ENCODE measurements around the gene PARP8. TPM values are rescaled to one million over a fixed set of nuclear protein-coding genes. Genes with fewer than 3 reads are reported as not detected.

Gene PARP8
- total RNA-seq, 4 donors from 2014 or later, result 3.6 to 26.0 (median 6.1) TPM

- Histone ChIP-seq H3K36me3 (no peaks in the 10 kb centered on the region), H3K4me1 (no peaks in the 10 kb centered on the region), H3K9me3 (no peaks in the 10 kb centered on the region), H3K27me3 (no peaks in the 10 kb centered on the region), H3K4me3 (no peak overlapping the region), H3K27ac (no peak overlapping the region)
- no peak for TF ChIP-seq POLR2A (IDR thresholded peaks at IDR 0.05)
- TF ChIP-seq EP300 (IDR thresholded peaks at IDR 0.05; ENCODE audit: low read depth), result no peak
- TF ChIP-seq POLR2AphosphoS5 (IDR thresholded peaks at IDR 0.05), result no peak
- no peak for TF ChIP-seq CTCF (IDR thresholded peaks at IDR 0.05)
- WGBS, 2 donors (ENCODE audit: low coverage in 1 of 2), result 83 to 85% methylated on average over 6 of the region's 6 CpGs
- in situ Hi-C loops (cut with MboI; ENCODE audit: low pct_ligation_motif_present in 1 of 4, low pct_unique_long_range_greater_than_20kb in 1 of 4, low sequenced_read_pairs in 3 of 4) (no loop called here), intact Hi-C loops (cut with DNase I; ENCODE audit: low total_unique reads) (no loop called here)
- no peak for DNase-seq
Observed at GRCh38 chr5:50814556-50814955, 148.1 kb downstream of the PARP8 start.

DNA sequence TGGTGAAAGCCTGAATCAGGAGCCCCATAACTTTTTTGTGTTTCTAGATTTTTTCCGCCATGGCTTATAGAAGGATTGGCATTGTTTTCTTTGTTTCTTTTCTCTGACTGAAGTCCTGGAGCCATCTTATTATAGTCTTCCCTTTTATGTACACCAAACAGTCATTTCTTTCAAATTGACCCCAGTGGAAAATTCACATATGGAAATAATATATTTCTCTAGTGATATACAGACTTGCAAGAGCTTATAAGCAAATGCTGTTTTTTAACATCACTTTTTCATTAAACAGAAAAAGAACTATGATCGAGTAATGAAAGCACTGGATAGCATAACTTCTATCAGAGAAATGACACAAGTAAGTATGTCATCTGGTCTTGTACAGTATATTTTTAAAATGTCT, 155.6 kb downstream of the PARP8 start:
- no peaks in the 10 kb centered on the region for H3K36me3 ChIP-seq
- H3K9me3 ChIP-seq, result no peaks in the 10 kb centered on the region
- DNase-seq, result no peak
- in situ Hi-C loops (cut with MboI; ENCODE audit: low pct_ligation_motif_present in 1 of 4, low pct_unique_long_range_greater_than_20kb in 1 of 4, low sequenced_read_pairs in 3 of 4) (no loop called here), intact Hi-C loops (cut with DNase I; ENCODE audit: low total_unique reads) (no loop called here)
- H3K27ac ChIP-seq, result no peak overlapping the region
- TF ChIP-seq CTCF (IDR thresholded peaks at IDR 0.05), result no peak
- no peak for TF ChIP-seq POLR2AphosphoS5 (IDR thresholded peaks at IDR 0.05)
- TF ChIP-seq POLR2A (IDR thresholded peaks at IDR 0.05), result no peak
- TF ChIP-seq EP300 (IDR thresholded peaks at IDR 0.05; ENCODE audit: low read depth), result no peak
- WGBS, 2 donors (ENCODE audit: low coverage in 1 of 2), result 89 to 96% methylated on average over 2 of the region's 2 CpGs
- no peak overlapping the region for H3K4me3 ChIP-seq
- no peaks in the 10 kb centered on the region for H3K4me1 ChIP-seq
- H3K27me3 ChIP-seq, result no peaks in the 10 kb centered on the region

DNA sequence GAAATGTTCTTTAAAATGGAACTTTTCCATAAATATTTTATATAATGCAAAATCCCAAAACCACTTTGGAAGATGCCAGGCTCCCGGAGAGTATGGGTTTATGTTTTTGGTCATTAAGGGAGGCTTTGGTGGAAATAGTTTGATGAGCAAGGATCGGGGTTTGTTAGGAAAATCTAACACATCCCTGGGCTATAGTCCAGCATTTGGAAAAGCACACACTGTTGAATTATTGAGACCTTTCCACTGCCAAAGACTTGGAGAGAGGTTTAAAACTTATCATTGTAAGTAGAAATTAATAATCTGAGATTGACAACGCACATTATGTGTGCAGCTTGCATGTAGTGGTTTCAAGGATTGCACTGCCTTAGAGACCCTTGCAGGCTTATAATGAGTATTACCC, 156.3 kb downstream of the PARP8 start:
- no peaks in the 10 kb centered on the region for H3K36me3 ChIP-seq
- H3K4me3 ChIP-seq, result no peak overlapping the region
- no peak for TF ChIP-seq POLR2A (IDR thresholded peaks at IDR 0.05)
- TF ChIP-seq POLR2AphosphoS5 (IDR thresholded peaks at IDR 0.05), result no peak
- no peak for TF ChIP-seq EP300 (IDR thresholded peaks at IDR 0.05; ENCODE audit: low read depth)
- no peak for TF ChIP-seq CTCF (IDR thresholded peaks at IDR 0.05)
- 89 to 94% methylated on average over 2 to 3 of the region's 3 CpGs for WGBS, 2 donors (ENCODE audit: low coverage in 1 of 2)
- no peaks in the 10 kb centered on the region for H3K4me1 ChIP-seq
- intact Hi-C loops (cut with DNase I; ENCODE audit: low total_unique reads) (no loop called here), in situ Hi-C loops (cut with MboI; ENCODE audit: low pct_ligation_motif_present in 1 of 4, low pct_unique_long_range_greater_than_20kb in 1 of 4, low sequenced_read_pairs in 3 of 4) (no loop called here)
- no peak for DNase-seq
- no peak overlapping the region for H3K27ac ChIP-seq
- H3K27me3 ChIP-seq, result no peaks in the 10 kb centered on the region
- no peaks in the 10 kb centered on the region for H3K9me3 ChIP-seq

- H3K36me3 ChIP-seq, result peaks cover 0 to 4% (median 0%) of the 10 kb centered on the region in 4 donors
- H3K4me1 ChIP-seq, result no peaks in the 10 kb centered on the region
- in situ Hi-C loops (cut with MboI; ENCODE audit: low pct_ligation_motif_present in 1 of 4, low pct_unique_long_range_greater_than_20kb in 1 of 4, low sequenced_read_pairs in 3 of 4) (no loop called here), intact Hi-C loops (cut with DNase I; ENCODE audit: low total_unique reads) (no loop called here)
- H3K27me3 ChIP-seq, result no peaks in the 10 kb centered on the region
- 72 to 87% methylated on average over 6 of the region's 6 CpGs for WGBS, 2 donors (ENCODE audit: low coverage in 1 of 2)
- no peak for DNase-seq
- H3K4me3 ChIP-seq, result no peak overlapping the region
- H3K27ac ChIP-seq, result no peak overlapping the region
- no peaks in the 10 kb centered on the region for H3K9me3 ChIP-seq
- no peak for TF ChIP-seq POLR2A (IDR thresholded peaks at IDR 0.05)
- TF ChIP-seq EP300 (IDR thresholded peaks at IDR 0.05; ENCODE audit: low read depth), result no peak
- TF ChIP-seq POLR2AphosphoS5 (IDR thresholded peaks at IDR 0.05), result no peak
- no peak for TF ChIP-seq CTCF (IDR thresholded peaks at IDR 0.05)
Observed at GRCh38 chr5:50823568-50823967, 157.1 kb downstream of the PARP8 start.
